Measurements from ENCODE around the gene SLC16A12. TPM values are rescaled to one million over a fixed set of nuclear protein-coding genes. Genes with fewer than 3 reads are reported as not detected.

SLC16A12 gene
- total and polyA plus RNA-seq, 2 of the 13 experiments (the other 11 are each of a cell fraction or from before 2014, with no cell fraction given) = 0.02 TPM; not detected in 1

GRCh38 chr10:89414879-89415821 lies 120.2 kb downstream of the SLC16A12 start (continued):
- TF ChIP-seq, protein P1, sequence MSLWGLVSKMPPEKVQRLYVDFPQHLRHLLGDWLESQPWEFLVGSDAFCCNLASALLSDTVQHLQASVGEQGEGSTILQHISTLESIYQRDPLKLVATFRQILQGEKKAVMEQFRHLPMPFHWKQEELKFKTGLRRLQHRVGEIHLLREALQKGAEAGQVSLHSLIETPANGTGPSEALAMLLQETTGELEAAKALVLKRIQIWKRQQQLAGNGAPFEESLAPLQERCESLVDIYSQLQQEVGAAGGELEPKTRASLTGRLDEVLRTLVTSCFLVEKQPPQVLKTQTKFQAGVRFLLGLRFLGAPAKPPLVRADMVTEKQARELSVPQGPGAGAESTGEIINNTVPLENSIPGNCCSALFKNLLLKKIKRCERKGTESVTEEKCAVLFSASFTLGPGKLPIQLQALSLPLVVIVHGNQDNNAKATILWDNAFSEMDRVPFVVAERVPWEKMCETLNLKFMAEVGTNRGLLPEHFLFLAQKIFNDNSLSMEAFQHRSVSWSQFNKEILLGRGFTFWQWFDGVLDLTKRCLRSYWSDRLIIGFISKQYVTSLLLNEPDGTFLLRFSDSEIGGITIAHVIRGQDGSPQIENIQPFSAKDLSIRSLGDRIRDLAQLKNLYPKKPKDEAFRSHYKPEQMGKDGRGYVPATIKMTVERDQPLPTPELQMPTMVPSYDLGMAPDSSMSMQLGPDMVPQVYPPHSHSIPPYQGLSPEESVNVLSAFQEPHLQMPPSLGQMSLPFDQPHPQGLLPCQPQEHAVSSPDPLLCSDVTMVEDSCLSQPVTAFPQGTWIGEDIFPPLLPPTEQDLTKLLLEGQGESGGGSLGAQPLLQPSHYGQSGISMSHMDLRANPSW (CRISPR knock-in tag; IDR thresholded peaks at IDR 0.05; ENCODE audit: borderline replicate concordance) = no peak
- TF ChIP-seq PITX1 (CRISPR knock-in tag; IDR thresholded peaks at IDR 0.05) = no peak; the same call in 1 of the 2 replicates
- TF ChIP-seq, protein P2, sequence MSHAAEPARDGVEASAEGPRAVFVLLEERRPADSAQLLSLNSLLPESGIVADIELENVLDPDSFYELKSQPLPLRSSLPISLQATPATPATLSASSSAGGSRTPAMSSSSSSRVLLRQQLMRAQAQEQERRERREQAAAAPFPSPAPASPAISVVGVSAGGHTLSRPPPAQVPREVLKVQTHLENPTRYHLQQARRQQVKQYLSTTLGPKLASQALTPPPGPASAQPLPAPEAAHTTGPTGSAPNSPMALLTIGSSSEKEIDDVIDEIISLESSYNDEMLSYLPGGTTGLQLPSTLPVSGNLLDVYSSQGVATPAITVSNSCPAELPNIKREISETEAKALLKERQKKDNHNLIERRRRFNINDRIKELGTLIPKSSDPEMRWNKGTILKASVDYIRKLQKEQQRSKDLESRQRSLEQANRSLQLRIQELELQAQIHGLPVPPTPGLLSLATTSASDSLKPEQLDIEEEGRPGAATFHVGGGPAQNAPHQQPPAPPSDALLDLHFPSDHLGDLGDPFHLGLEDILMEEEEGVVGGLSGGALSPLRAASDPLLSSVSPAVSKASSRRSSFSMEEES (CRISPR knock-in tag; IDR thresholded peaks at IDR 0.05) = no peak; the same call in 1 of the 2 replicates
- no peak for TF ChIP-seq ZNF549 (CRISPR knock-in tag; IDR thresholded peaks at IDR 0.05)
- TF ChIP-seq ZNF615 (CRISPR knock-in tag; IDR thresholded peaks at IDR 0.05; ENCODE audit: borderline replicate concordance) = no peak
- peak; percentile 70 for TF ChIP-seq ZNF430 (CRISPR knock-in tag; IDR thresholded peaks at IDR 0.05)
- TF ChIP-seq ZNF598 (CRISPR knock-in tag; IDR thresholded peaks at IDR 0.05; ENCODE audit: borderline replicate concordance) = no peak
- no peak; the same call in 1 of the 2 replicates for TF ChIP-seq THRA (CRISPR knock-in tag; IDR thresholded peaks at IDR 0.05; ENCODE audit: borderline replicate concordance)
- TF ChIP-seq ZNF530 (CRISPR knock-in tag; IDR thresholded peaks at IDR 0.05; ENCODE audit: low read depth) = no peak
- peak; percentile 25; the same call in 1 of the 2 replicates for TF ChIP-seq SPEN (CRISPR knock-in tag; IDR thresholded peaks at IDR 0.05; ENCODE audit: low read depth)
- no peak for TF ChIP-seq MTF1 (CRISPR knock-in tag; IDR thresholded peaks at IDR 0.05)
- TF ChIP-seq, protein P3, sequence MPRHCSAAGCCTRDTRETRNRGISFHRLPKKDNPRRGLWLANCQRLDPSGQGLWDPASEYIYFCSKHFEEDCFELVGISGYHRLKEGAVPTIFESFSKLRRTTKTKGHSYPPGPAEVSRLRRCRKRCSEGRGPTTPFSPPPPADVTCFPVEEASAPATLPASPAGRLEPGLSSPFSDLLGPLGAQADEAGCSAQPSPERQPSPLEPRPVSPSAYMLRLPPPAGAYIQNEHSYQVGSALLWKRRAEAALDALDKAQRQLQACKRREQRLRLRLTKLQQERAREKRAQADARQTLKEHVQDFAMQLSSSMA (CRISPR knock-in tag; IDR thresholded peaks at IDR 0.05) = no peak
- no peak for TF ChIP-seq ZNF619 (CRISPR knock-in tag; IDR thresholded peaks at IDR 0.05)
- TF ChIP-seq FOXK1 (CRISPR knock-in tag; IDR thresholded peaks at IDR 0.05; ENCODE audit: borderline replicate concordance, low read depth) = no peak
- no peak for TF ChIP-seq ARNTL (CRISPR knock-in tag; IDR thresholded peaks at IDR 0.05)
- no peak for TF ChIP-seq SP5 (CRISPR knock-in tag; IDR thresholded peaks at IDR 0.05; ENCODE audit: borderline replicate concordance, low read depth)
- 0 out of 2 replicates have a peak, but pooled peaks have one; percentile 72 for TF ChIP-seq EEA1 (CRISPR knock-in tag; IDR thresholded peaks at IDR 0.05; ENCODE audit: borderline replicate concordance)
- TF ChIP-seq, protein P4, sequence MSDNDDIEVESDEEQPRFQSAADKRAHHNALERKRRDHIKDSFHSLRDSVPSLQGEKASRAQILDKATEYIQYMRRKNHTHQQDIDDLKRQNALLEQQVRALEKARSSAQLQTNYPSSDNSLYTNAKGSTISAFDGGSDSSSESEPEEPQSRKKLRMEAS (IDR thresholded peaks at IDR 0.05) = no peak; the same call in none of the 2 replicates
- peak; percentile 53; the same call in 1 of the 2 replicates for TF ChIP-seq PHF20 (CRISPR knock-in tag; IDR thresholded peaks at IDR 0.05)
- no peak for TF ChIP-seq SP1 (IDR thresholded peaks at IDR 0.05)
- TF ChIP-seq SP1 (CRISPR knock-in tag; IDR thresholded peaks at IDR 0.05) = no peak
- TF ChIP-seq RORA (CRISPR knock-in tag; IDR thresholded peaks at IDR 0.05) = no peak
- TF ChIP-seq ZNF577 (CRISPR knock-in tag; IDR thresholded peaks at IDR 0.05; ENCODE audit: borderline replicate concordance, low read depth) = no peak
